ENCODE data around the gene LPAR2.
"Not testable (repeated sequence)": the region's sequence is repeated elsewhere in the genome, so short reads cannot be mapped to it uniquely, and the experiment has no call there.

The LPAR2 gene

DNA sequence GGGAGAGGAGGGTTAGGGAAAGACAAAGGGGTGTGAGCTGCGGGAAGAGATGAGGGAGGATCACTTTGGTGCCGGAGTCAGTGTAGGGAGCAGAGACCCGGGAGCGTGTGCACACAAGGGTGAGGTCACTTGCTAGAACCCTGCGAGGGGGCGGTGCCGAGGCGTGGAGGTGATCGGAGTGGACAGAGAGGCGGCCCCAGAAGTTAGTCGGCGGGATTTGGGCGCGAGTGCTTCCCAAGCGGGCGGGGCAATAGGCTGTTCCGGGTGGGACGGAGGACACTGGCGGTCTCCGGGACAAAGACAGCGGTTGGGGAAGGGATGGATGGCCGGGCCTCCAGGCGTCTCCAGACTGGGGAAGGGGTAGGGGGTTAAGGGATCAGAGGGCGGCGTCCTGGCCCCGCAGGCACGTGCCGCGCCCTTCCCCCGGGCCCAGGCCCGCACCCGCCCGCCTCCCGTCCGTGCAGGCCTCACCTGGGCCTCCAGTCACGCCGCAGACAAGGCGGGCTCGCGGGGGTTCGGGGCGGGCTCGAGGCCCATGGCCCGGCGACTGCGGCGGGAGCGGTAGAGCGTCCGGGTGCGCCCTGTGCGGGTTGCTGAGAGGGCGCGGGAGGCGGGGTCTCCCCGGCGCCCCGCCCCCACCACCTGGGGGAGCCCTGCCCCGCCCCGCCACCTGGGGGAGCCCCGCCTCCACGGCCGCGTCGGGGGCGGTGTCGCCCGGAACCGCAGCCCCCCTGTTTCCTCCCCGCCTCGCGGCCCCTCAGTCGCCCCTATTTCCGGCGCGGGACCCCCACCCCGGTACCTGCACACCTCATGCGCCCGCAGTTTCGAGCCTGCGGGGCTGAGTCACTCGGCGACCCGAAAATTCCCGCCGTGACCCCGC, at the start of gene LPAR2:
Gene LPAR2, minus strand, starts transcription at position 600 of the 880 bp plus-strand sequence. CDS start 945 bp downstream, outside the sequence.
- FAIRE-seq: no peak

GRCh38 chr19:19677579-19677978, 49.6 kb upstream of the LPAR2 start:
- FAIRE-seq (no peak), DNase-seq (ENCODE audit: insufficient read length, low spot score) (no peak)

More for the DNA sequence above, at the start of gene LPAR2:
- no peak for DNase-seq (ENCODE audit: insufficient read length, low spot score)

GRCh38 chr19:19674315-19674714, 46.3 kb upstream of the LPAR2 start:
- FAIRE-seq: no peak
- DNase-seq (ENCODE audit: insufficient read length, low spot score): no peak

GRCh38 chr19:19672816-19673215, 44.8 kb upstream of the LPAR2 start:
- no peak for FAIRE-seq

DNA sequence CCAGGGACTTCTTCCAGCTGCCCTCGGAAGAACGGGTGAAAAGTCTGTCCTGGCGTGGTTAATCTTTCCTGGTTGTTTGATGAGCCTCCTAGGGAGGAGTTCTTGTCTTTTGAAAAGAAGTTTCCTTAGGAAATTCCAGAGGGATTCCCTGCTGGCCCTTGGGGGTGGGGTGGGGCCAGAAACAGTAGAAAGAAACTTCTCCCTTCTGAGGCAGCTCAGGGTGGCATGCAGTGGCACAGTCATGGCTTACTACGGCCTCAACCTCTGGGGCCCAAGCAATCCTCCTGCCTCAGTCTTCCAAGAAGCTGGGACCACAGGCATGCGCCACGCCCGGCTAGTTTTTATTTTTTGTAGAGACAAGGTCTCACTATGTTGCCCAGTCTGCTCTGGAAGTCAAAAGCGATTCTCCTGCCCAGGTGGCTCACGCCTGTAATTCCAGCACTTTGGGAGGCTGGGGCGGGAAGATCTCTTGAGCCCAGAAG, 42.1 kb upstream of the LPAR2 start:
- no peak for DNase-seq (ENCODE audit: insufficient read length, low spot score)
- FAIRE-seq: no peak

More at GRCh38 chr19:19672816-19673215, 44.8 kb upstream of the LPAR2 start:
- no peak for DNase-seq (ENCODE audit: insufficient read length, low spot score)

- FAIRE-seq: peak; percentile 55
- DNase-seq (ENCODE audit: insufficient read length, low spot score): peak; percentile 94
These were observed 40.4 kb upstream of the LPAR2 start, which contains the start of gene ZNF101 for GRCh38 chr19:19668230-19669012. TSS of gene ZNF101 (plus strand) at chr19:19668839. CDS start at chr19:19668964, 125 bp downstream.

DNA sequence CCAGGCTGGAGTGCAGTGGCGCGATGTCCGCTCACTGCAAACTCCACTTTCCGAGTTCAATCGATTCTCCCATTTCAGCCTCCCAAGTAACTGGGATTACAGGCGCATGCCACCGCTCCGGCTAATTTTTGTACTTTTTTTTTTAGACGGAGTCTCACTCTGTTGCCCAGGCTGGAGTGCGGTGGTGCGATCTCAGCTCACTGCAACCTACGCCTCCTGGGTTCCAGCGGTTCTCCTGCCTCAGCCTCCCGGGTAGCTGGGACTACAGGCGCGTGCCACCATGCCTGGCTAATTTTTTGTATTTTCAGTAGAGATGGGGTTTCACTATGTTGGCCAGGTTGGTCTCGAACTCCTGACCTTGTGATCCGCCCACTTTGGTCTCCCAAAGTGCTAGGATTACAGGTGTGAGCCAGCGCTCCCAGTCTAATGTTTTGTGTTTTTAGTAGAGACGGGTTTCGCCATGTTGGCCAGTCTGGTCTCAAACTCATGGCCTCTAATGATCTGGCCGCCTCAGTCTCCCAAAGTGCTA, 37.5 kb upstream of the LPAR2 start:
- FAIRE-seq; DNase-seq (ENCODE audit: insufficient read length, low spot score): not testable (repeated sequence)

DNA sequence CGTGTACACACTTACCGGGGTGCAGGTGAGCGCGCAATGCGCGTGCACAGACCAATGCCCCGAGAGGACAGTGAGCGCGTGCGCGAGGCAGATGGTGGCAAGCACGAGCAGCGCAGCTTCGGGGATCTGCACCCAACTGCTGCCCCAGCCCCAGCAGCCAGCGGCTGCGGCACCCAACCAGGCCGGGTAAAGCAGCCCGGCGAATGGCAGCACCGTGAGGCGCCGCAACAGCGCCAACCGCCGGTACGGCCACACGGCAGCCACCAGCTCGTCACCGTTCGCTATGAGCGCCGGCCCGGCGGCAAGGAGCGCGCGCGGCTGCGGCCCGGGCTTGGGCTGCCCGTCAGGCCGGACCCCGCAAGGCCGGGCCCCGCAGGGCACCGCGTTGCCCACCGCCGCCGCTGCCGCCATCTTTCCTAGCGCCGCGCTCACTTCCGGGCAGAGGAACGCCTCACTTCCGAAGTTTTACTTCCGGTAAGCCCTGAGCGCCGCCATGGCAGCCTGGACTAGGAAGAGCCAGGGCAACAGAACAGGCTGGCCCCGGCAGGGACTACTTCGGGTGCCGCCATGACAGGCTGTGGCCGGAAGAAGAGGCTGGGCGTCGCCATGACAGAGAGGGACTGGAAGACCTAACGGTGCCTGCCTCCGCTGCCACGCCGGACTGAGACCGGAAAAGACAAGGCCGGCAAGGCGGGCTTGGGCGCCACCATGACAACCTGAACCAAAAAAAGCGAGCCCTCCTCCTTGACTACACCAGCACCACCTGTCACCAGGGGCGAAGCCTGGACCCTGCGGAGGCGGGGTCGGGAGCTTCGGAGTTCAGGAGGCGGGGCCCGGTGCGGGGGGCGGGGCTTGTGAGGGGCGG, 35.5 kb upstream of the LPAR2 start, which contains the start of gene ATP13A1:
Gene ATP13A1, minus strand, starts transcription at position 421 of the 865 bp plus-strand sequence. Its CDS starts 10 bp downstream, at position 411.
- DNase-seq (ENCODE audit: insufficient read length, low spot score) (peak; percentile 90), FAIRE-seq (peak; percentile 94)

- FAIRE-seq: no peak
These were observed 34.8 kb upstream of the LPAR2 start for GRCh38 chr19:19662871-19663255.

DNA sequence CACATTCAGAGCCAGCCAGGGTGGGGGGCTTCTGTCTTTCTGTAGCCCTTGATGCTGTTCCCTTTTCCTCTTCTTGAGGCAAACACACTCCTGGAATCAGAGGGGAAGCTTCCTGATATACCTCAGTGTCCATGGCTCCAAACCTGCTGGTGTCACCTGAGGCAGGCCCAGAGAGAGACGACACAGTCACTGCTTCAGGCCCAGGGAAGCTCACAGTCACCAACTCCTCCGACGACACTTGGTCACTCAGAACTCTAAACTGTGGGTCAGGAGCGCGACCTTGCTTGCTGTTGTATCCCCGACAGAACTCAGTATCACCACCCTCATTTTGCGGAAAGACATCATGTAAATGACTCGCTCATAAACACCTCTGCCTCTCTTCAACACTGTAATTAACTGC, 34.3 kb upstream of the LPAR2 start:
- DNase-seq (ENCODE audit: insufficient read length, low spot score) (no peak), FAIRE-seq (no peak)

More at GRCh38 chr19:19662871-19663255, 34.8 kb upstream of the LPAR2 start:
- no peak for DNase-seq (ENCODE audit: insufficient read length, low spot score)

DNA sequence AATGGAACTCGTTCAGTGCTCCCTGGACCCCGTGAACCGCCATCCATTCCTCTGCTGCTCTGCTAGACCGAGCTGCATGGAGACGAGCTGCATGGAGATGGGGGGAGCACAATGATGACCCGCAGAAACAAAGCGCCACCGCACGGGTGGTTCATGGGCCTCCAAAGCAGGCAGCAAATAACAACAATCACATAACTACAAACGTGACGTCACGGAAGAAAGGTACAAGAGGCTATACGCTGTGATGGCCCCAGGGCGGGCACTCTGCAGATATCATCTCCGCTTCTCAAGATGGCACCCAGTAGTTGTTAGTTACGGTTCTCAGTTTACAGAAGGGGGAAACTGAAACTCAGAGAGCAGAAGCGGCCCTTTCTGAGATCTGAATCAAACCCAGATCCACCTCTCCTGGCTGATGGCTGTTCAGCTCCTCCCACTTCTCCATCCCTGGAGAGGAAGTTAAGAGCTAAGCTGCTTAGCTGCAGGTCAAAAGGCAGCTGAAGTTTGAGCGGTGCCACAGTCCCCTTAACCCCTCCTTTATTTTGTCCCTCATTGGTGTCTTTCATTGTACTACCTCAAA, 33.7 kb upstream of the LPAR2 start:
- DNase-seq (ENCODE audit: insufficient read length, low spot score): no peak
- no peak for FAIRE-seq

GRCh38 chr19:19661141-19661674, 33.2 kb upstream of the LPAR2 start:
- no peak for DNase-seq (ENCODE audit: insufficient read length, low spot score)
- FAIRE-seq: no peak

GRCh38 chr19:19659646-19660245, 31.7 kb upstream of the LPAR2 start:
- DNase-seq (ENCODE audit: insufficient read length, low spot score) (no peak), FAIRE-seq (no peak)

DNA sequence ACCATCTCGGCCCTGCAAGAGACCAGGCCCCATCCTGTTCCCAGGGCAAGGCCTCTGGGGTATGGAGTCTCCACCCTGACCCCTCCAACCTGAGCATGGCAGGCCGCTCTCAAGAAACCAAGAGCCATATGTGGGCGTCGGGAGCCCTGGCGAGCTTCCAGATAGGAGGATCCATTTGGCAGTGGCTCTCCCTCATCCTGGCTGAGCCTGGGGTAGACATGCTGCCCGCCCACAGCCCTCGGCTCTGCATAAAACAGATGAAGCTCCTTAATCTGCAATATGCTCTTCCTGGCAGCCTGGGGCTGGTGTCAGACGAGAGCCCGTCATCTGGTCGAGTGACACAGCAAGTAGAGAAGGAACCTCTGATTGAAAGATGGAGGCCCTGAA, 29.4 kb upstream of the LPAR2 start:
- FAIRE-seq (no peak), DNase-seq (ENCODE audit: insufficient read length, low spot score) (no peak)

DNA sequence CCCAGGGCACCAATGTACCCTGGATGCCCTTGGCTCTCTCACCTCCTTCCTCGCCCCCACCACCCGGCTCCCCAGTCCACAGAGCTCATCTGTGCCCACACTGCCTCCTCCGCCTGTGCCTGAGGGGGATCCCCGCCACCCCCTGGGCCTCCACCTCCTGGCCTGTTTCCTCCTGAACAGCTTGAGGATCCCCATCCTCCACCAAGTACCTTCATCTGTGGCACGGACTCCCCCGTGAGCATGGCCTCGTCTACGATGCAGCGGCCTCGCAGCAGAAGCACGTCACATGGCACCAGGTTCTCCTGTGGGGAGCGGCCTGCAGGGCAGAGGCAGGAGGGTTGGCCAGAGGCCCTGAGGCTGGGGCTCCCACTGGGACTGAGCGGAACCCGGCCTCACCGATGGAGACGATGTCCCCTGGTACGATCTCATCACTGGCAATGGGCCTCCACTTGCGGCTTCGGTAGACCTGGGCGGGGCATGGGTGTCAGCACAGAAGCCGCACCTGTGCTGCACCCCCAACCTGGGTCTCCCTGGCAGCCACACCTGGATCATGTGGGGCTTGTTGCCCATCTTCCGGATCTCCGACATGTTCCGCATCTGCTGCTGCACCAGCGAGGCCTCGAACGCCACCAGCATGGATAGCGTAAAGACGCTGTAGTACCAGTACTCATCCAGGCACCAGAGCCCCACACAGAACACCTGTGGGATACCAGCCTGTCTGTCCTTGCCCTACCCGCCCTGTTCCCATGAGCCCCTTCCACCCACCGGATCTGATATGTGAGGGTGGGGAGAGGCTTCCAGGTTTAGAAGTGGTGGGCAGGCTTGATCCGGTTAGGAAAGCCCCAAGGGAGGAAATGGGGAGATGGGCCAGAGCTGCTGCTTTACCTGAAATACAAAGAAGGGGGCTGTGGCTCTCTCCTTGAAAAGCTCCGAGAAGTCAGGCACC, 28.7 kb upstream of the LPAR2 start:
- DNase-seq (ENCODE audit: insufficient read length, low spot score) (no peak), FAIRE-seq (peak; percentile 52)

GRCh38 chr19:19655641-19656343, 27.8 kb upstream of the LPAR2 start:
- FAIRE-seq: no peak

DNA sequence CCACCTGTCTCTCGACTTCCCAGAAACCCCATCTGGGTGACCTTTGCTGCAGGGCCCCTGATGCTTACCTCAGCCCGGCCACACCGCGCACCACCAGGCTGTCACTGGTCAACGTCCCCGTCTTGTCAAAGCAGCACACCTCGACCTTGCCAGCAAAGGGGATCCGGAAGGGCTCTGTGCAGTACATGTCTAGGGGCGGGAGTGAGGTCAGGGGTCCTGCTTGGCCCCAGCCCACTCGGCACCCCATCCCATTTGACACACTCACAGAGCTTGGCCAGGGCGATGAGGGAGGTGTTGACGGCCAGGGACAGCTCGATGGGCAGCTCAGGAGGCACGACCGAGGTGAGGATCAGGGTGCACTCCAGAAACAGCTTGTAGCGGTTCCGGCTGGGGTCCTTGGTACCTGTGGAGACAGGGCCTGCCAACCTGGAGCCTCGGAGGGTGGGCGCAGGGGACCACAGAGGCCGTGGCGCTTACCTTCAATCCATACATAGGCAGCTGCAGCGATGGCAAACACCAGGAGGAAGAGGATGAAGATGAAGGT, 27.1 kb upstream of the LPAR2 start:
- FAIRE-seq (no peak), DNase-seq (ENCODE audit: insufficient read length, low spot score) (no peak)

More at GRCh38 chr19:19655641-19656343, 27.8 kb upstream of the LPAR2 start:
- no peak for DNase-seq (ENCODE audit: insufficient read length, low spot score)

All from HTR-8/SVneo (cell line).